ENCODE data around the gene KATNIP. TPM values are rescaled to one million over a fixed set of nuclear protein-coding genes. Genes with fewer than 3 reads are reported as not detected.

Gene KATNIP
- 20.6 and 22.5 TPM in 2 replicates for total RNA-seq

GRCh38 chr16:27549746-27550581, at the start of gene KATNIP, which contains the start of gene GTF3C1:
KATNIP (plus strand) TSS chr16:27550144; CDS start chr16:27550171, 27 bp downstream.
GTF3C1 (minus strand) TSS chr16:27549913; CDS start chr16:27549890, 23 bp downstream.

Other genes starting within 250 kb of the KATNIP start
- 25.9 and 46.7 TPM in 2 replicates for gene IL4R, start 236.2 kb upstream of the KATNIP start, total RNA-seq
- 0.09 and 0.28 TPM in 2 replicates for gene IL21R, start 148.0 kb upstream of the KATNIP start, total RNA-seq
- gene GTF3C1, start 231 bp upstream of the KATNIP start, total RNA-seq: 83.0 and 85.9 TPM in 2 replicates